ENCODE data around the gene TM9SF2.
"Not testable (repeated sequence)": the region's sequence is repeated elsewhere in the genome, so short reads cannot be mapped to it uniquely, and the experiment has no call there.

TM9SF2 gene

DNA sequence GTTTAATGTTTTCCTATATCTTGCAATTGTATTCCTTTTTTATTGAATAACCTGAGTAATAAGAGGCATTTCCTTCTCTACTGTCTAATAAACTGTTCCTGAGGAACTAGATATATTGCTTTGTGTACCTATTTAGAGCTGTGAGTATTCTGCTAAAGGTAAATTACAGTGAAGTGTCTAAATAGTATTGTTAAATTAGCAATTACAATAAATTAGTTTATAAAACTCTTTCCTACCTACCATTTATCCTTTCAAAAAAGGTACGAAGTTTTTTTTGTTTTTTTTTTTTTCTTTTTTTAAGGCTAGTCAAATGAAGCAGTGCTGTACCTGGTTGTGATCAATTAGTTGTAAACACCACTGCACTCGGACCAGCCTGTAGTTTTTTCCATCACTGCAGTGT, 34.8 kb downstream of the TM9SF2 start:
- no peak for DNase-seq

DNA sequence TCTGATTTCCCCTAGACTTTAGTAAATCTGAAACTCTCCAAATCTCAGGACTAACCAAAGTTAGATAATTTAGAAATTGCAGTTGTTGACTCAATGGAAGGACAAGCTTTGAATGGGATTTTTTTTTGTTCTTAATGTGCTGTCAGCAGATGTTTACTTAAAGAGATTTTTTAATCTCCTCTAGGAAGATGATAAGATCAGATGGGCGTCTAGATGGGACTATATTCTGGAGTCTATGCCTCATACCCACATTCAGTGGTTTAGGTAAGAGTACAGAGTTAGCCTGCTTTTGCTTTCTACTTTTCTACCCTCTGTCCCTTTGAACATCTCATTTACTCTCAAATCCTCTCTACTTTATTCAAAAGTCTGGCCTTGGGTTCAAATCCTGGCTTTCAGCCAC, 39.3 kb downstream of the TM9SF2 start:
- peak in 1 of 5 experiments; percentile 11 for DNase-seq

DNA sequence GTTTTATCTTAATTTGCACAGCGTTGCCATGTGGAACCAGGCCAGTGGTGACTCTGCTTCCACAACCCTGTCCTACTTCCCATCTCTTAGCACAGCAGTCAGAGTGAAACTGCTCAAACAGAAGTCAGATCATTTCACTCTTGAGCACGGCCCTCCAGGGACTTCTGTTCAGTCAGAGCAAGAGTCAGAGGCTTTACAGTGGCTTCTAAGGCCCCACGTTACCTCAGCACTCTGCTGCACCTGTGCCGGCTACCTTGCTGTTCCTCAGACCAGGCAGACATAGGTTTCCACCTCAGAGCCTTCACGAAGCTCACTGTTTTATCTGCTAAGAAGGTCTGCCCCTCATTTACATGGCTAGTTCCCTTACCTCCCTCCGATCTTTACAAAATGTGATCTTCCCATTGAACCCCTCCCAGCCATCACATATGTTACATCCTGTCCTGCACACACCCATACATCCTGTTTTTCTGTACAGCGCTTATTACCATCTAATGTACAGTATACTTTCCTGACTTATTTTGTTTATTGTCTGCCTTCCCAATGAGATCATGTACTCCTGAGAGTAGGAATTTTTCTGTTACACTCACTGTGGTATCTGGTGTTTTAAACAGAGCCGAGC, 41.6 kb downstream of the TM9SF2 start:
- peak in 3 of 5 experiments; percentile 2 to 89 (median 17) for DNase-seq

DNA sequence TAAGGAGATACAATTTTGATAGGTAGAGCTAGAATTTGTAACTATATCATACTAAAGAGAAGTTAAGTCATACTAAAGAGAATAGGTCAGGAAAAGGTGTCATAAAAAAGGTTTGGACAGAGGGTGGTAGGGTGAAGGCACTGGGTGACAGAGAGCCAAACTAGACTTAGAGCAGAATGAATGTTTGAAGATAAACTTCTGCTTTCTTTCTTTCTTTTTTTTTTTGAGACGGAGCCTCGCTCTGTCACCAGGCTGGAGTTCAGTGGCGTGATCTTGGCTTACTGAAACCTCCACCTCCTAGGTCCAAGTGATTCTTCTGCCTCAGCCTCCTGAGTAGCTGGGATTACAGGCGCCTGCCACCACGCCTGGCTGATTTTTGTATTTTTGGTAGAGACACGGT, 44.1 kb downstream of the TM9SF2 start:
- DNase-seq, result no peak

DNA sequence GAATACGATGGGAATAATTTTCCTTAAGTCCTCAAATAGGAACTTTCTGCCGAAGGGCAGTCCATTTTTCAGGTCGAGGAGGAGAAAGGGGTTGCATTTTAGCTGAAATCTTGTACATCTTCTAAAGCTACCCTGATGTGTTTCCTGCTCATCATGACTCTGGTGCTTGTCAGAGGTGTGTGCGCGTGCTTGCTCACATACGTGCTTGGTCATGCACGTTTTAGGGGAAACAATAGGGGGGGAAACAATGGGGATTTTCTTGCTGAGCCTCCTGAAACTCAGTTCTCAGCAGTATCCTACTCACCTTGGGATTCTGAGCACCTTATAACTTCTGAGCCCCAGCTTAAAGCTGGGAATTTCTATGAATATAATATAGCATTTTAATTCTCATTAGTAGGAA, 44.7 kb downstream of the TM9SF2 start:
- no peak for DNase-seq

DNA sequence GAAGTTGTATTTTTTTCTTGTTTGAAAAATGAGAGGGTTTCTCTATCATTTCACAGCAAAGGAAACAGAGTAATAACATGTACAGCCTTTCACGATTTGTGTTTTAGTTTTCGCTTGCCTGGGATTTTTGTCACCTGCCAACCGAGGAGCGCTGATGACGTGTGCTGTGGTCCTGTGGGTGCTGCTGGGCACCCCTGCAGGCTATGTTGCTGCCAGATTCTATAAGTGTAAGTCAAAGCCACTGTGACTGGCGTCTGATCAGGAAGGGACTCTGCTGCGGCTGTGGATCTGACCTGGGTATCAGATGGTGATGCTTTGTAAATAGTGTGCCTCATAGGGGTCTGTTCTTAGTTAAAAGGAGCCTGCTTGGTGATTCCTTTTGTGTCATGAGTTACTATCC, 45.6 kb downstream of the TM9SF2 start:
- DNase-seq, result no peak

DNA sequence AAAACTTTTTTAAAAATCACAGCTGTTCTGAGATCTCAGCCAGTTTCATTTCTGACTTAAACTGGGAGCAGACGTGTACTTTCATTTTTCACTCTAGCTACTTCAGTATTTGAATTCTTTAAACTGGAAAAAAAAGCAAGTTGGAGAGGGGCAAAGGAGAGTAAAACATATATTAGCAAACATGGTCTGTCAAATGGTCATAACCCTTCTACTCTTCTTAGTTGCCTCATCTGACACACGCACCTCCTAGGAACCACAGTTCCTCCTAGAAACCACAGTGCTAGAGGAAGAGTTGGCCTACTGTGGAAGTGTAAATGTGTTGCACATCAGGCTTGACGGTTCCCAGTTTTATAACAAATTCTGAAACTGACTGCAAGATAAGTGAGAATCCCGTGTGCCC, 47.2 kb downstream of the TM9SF2 start:
- DNase-seq, result peak in 1 of 5 experiments; percentile 46

DNA sequence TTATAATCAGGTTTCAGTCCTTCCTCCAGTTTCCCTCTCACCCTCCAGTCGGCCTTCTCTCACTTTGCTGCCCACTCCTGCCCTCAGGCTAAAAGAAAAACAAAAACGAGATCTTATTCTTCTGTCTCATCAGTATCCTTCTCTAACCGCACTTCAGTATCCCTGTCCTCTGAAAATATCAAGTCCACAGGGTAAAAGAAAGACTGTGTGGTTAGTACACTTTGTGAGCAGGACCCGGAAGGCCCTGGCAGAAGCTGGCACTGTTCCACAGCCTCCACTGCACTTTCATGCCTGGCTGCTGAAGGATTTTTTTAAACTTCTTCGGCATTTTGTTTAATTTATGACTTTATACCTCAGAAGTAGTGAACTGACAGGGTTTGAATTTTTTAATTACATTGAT, 51.8 kb downstream of the TM9SF2 start:
- DNase-seq, result no peak

DNA sequence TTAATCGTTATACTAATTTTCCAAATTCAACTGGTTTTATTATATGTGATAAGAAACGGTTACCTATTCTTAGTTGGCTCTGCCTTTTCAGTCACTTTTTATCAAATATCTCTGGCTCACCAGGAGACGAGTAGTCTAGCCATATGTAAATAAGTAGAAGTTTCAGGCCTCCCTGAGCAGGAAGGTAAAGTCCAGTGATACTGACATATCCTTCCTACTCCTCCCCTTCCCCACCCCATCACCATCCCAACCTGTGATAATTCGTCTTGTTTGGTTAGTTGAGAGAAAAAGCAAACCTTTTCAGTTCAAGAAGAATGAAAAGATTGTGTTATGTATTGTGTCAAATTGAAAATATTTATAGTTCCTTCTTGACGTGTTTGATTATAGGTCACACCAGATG, 53.9 kb downstream of the TM9SF2 start:
- no peak for DNase-seq

DNA sequence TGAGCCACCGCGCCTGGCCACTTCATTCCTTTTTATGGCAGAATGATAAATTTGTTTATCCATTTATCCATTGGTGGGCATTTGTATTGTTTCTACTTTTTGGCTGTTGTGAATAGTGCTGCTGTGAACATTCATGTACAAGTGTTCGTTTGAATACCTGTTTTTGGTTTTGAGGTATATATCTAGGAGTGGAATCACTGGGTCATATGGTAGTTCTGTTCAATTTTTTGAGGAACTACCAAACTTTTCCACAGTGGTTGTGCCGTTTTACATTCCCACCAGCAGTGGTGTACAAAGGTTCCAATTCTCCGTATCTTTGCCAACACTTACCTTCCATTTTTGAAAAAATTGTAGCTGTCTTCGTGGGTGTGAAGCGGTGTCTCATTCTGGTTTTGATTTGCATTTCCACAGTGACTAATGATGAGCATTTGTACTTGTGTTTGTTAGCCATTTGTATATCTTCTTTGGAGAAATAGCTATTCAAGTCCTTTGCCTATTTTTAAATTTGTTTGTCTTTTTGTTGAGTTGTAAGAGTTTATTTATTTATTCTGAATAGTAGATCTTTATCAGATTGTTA, 55.7 kb downstream of the TM9SF2 start:
- DNase-seq, result no peak

DNA sequence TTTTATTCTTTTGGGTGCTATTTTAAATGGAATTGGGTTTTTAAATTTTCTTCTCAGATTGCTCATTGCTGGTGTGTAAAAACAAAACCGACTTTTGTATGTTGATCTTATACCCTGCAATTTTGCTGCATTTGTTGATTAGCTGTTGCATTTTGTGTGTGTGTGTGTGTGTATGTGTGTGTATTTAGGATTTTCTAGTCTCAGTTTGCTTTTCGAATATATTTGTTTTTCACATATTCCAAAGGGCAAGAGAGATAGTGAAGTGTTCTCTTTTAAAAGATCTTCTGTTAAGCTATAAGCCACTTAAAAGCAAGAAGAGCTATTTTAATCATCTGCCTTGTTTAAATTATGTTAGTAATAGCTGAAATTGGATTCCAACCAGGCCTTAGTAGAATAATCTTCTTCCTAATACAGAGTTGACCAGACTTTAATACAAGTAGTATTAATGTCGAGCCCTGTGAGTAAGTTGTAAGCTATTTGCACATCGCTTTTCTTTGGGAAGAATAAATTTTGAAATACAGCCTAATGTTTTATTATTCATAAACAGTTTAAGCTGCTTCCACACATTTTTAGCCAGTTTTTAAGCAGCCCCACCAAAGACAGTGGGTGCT, 57.4 kb downstream of the TM9SF2 start:
- no peak for DNase-seq

DNA sequence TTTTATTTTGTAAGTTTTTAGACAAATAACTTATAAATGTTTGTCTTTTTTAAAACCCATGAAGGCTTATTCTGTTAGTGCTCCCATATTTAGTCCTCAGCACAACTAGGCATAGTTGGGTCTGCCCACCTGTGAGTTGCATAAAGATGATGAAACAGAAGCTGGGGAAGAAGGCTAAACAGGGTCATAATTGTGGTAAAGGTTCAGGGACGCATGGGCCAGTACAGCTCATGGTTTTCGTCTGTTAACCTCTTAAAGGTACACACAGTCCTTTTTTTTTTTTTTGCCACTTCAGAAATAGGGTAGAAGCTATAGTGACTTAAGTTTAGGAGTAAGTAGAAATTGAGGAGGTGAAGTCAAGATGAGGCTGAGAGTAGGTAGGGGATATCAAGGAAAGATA, 58.3 kb downstream of the TM9SF2 start:
- DNase-seq, result no peak

DNA sequence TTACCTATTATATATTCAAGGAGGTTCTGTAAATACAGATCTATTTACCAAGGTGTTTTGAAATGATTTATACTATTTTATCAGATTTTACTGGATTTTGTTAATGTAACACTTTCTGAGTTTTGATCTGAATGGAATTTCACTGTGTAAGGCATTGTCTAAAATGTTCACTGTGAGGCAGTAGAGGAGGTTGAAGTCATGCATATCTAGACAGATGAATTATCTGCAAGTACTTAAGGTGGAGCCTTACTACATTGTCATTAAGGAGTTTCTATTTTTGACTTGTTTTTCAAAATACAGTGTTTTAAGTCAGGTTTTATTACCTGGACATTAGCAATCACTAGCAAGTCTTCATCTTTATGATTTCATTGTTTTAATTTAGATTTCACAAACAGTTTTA, 62.1 kb downstream of the TM9SF2 start:
- no peak for DNase-seq

DNA sequence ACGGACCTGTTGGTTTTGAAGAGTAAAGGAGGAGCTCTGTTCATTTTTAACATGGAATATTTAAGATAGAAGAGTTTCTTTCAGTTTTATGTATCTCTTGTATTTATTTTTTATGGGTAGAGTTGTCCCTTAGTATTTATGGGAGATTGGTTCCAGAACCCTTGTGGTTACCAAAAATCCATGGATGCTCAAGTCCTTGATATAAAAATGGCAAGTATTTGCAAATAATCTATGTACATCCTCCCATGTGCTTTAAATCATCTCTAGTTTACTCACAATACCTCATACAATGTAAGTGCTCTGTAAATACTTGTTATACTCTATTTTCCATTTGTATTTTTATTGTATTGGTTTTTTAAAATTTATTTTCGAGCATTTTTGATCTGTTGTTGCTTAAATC, 63.1 kb downstream of the TM9SF2 start:
- DNase-seq, result no peak

DNA sequence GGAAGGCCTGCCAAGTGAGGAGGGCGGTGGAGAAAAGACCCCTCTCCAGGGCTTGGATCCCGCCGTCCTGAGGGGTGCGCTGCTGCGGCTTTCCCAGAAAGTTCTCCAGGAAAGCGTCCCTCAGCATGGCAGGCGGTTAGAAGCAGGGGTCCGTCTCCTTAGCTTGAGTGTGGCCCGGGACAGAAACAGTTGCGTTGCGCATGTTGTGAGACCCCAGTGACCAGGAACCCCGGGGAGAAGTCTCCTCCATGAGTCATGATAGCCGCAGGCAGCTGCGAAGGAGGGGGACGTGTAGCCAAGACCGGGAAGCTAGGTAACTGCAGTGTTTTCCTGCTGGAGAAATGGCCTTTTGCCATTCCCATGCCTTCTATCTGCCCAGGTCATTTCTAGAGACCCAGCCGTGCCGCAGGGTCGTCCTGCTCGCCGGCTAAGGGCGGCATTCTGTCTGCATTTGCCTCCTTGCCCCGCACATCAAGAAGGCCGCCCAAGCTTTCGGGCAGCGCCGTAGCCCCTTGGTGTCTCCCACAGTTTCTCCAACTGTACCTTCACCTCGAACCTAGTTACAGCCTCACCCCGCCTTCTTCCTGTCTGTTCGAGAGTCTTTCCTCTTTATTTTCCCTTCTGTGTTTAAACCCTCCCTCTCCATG, 64.3 kb downstream of the TM9SF2 start:
- DNase-seq, result no peak

DNA sequence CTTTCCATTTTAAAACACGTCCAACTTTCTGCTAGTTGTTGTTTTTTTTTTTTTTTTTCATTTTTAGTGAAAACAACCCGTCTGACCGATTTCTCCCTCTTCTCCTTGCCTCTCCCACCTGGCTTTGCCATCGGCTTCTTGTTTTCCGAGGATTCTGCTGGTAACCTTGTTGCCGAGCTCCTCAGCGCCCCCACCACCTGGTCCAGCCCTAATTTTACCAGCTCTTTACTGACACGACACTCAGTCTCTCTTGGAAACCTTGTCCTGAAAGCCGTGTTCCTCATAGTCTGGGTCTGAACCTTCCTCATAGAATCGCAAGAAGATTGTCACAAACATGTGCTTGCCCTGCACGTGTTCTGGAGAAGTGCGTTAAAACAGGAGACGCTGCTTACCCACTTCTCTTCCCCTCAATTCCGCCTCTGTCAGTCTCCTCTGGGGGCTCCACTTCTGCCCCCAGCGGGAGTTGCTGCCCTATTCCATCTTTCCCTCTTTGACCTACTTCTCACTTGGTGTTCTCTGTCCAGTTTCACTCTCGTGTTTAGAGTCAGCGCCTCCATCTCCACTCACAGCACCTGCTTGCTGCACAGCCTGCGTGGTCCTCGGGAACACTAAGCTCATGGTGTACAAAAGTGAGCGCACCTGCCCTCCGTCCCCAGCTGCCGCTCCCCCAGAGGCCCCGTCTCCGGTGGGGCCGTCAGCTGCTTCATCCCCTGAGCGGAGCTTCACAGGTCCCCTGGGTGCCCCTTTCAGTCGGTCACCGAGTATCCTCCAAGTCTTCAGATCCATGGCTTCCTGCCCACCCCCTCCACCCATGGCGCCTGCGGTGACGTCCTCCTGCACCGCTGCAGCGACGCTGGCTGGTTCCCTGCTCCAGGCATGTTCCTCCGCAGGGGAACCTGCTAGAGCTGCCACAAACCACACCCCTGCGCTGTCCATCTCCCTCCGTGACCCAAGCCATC, 65.1 kb downstream of the TM9SF2 start:
- no peak for DNase-seq

DNA sequence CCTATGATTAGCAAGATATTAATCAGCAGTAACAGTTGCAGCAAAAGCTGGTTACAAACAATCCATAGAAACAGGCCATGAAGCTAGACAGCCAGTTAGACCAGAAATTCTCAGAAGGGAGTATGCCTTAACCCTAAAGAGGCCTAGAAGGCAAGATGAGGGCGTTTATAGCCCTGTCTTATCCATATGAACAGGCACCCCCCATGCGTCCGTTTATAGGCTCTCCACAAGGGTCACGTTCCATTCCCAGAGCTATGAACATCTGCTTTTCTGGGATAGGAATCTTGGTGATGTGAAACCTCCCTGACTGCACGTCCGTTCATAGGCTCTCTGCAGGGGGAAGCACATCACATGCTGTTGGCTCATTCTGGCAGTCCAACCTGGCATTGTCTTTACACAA, 67.6 kb downstream of the TM9SF2 start:
- not testable (repeated sequence) for DNase-seq

DNA sequence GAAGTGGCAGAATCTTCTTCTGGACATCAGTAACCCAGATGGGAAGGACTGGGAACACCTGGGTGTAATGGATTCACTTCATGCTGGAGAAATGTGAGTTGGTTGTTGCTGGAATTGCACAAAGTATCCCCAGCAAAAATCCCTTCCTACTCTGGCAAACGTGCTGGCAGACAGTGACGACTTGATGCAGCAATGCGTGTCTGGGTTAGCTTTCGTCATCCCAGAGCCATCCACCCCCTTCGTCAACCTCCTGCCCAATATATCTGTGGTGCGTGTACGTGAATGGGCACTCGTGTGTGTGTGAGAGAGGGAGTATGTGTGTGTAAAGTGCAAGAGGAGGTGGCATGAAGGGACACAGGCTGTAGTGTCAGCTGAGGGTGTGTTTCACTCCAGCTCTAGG, 70.9 kb downstream of the TM9SF2 start:
- DNase-seq, result no peak

DNA sequence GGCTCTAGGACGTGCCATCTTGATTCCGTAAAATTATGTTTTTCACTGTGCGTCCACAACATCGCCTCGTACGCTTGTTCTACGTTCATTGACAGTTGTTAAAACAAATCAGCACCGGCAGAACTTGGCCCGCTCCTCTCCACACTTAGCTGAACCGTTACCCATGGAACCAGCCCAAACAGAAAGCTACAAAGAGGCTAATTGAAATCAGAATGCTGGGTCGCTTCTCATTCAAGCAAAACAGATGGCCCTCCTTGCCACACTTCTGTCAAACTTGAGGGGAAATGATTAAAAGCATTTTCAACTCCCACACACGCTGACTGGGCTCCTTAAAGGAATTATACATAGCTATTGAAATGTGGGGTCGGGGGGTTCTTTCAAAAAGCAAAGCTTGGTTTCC, 71.6 kb downstream of the TM9SF2 start:
- no peak for DNase-seq

DNA sequence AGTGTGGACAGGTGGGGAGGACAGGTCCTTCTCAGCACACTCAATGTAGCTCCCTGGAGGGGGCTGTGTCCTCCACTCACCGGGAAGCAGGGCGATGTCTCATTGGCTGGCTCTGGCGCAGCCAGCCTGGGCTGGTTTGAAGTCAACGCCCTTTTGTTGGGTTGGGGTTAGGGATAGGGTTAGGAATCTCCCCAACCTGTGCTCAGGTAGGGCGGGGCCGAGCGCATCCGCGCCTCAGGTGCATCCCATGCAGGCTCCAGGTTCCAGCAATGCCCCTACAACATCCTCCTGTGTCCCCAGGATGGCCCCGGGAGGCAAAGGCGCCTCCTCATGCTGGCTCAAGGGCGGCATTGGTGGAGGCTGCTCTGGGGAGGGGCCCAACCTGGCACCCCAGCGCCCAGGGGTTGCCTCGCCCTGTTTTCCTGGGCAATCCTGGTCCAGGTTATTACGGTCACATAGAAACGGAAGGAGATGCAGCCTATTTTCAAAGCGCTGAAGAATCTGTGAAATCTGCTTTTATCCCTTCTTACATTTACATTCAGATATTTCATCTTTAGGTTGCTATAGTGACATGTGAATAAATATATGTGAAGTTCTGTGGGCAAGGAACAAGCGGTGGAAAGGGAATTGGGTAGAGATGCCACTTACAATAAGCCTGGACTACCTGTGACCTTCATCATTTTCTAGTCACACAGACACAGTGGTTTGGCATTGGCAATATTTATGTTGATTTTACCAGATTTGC, 74.3 kb downstream of the TM9SF2 start:
- DNase-seq, result no peak

DNA sequence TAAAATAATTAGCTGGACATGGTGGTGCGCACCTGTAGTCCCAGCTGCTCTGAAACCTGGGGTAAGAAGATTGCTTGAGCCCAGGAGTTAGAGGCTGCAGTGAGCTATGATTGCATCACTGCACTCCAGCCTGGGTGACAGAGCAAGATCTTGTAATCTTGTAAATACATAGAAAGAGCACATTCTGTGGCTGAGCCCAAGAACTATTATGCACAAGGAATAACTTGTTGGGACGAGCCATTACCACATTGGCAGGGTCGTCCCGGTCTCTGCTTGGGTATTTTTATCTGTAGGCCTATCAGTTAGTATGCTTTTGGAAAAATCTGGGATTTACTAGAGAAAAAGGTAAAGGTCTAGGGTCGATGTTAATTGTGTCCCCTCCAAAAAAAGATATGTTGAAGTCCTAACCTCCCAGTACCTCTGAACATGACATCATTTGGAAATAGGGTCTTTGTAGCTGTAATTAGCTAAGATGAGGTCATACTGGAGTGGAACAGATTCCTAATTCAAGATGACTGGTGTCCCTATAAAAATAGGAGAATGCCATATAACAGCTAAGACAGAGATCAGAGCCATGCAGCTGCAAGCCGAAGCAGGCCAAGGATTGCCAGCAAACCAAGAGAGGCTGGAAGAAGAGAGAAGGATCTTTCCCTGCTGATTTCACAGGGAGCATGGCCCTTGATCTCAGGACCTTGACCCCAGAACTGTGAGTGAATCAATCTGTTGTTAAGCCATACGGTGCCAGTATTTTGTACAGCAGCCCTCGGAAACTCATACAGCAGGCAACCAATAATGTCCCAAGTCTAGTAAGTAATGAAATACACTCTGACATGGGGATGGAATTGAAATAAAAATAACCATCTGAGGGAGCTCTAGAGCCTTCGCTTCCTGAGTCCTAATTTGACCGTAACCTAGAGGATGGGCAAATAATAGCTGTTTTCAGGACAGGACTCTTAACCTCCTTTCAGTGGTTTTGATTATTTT, 77.0 kb downstream of the TM9SF2 start:
- DNase-seq, result no peak
